Panc1 (cell line): ENCODE results near the gene SCLT1.

Experiments used
- CTCF ChIP-seq: fragments of 450-650 bp; IDR thresholded peaks from 2 replicates; pipeline ENCODE4 v1.5.1; 2017; ENCODE audit warnings: mild to moderate bottlenecking
- REST ChIP-seq, 2 experiments: IDR thresholded peaks; 2 replicates each; pipeline ENCODE4 v1.6.1; 2011 to 2012; ENCODE audit warnings: low read depth in 2 of 2, control low read depth in 1 of 2, low read length in 1 of 2, mild to moderate bottlenecking in 1 of 2, moderate library complexity in 1 of 2; ENCODE audit not compliant: insufficient read depth in 1 of 2

DNA sequence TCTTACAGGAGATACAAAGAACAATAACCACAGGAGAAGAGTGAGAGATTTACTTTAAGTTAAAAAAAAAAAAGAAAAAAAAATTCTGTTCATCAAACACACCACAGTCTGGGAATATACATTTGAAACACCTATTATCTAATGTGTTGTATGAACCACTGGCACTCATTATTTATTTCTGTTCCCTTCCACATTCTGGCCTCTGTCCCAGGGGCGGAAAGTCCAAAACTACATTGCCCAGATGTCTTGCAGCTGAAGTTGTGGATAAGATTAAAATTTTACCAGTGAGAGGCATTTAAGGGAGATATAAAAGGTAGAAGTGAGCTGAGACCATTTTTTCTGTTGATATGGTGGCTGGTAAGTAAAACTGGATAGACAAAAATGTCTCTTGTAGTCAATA is 56.2 kb downstream of the SCLT1 start:
- TF ChIP-seq REST (IDR thresholded peaks at IDR 0.05; ENCODE audit: insufficient read depth in 1 of 2, low read depth in 2 of 2, low read length in 1 of 2) (no peak), CTCF (no peak)
